Measurements from ENCODE around the gene IL6ST. TPM values are rescaled to one million over a fixed set of nuclear protein-coding genes. Genes with fewer than 3 reads are reported as not detected.
A peak's percentile ranks its signal among the peaks of the same experiment; 100 is the strongest.
"Not testable (repeated sequence)": the region's sequence is repeated elsewhere in the genome, so short reads cannot be mapped to it uniquely, and the experiment has no call there.

The IL6ST gene
- total and polyA plus RNA-seq, 2 donors (not counting 1 experiment from before 2014, with no cell fraction given) = 768 to 978 TPM

DNA sequence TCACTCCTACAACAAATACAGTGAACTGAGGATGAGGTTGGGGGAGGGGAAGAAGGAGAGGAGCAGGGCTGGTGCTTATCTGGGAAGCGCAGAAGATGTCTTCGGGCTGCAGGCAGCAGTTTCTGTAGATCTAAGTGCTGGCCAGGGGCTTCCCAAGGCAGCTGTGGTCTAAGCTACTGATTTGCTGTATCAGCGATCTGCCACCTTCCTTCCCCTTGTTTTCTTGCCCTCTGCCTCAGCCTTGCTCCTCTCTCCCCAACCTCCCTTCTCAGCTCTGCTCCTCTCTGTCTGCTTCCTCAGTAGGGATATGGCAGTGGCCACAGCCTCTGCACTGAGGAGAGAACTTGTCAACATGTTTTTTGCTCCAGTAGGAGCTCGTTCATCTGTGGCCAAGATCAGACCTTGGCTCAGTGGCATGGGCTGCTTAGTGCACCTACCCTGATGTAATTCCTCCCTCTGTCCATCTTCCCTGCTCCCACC lies 42.8 kb upstream of the IL6ST start:
- Histone ChIP-seq H3K9me3 (ENCODE audit: control insufficient read depth, insufficient read depth, low read depth, low read length) (no peaks in the 10 kb centered on the region), H4K20me1 (ENCODE audit: control insufficient read depth, extremely low read depth, insufficient read depth, low read length) (no peaks in the 10 kb centered on the region), H3K79me2 (ENCODE audit: control insufficient read depth, insufficient read depth, low read length) (no peaks in the 10 kb centered on the region), H3K4me2 (ENCODE audit: extremely low read depth, insufficient read depth, low read length) (no peak overlapping the region), H3K9ac (ENCODE audit: insufficient read depth, low read length) (no peak overlapping the region), H3K4me1 (ENCODE audit: control insufficient read depth, extremely low read depth, insufficient read depth, low read length) (peaks cover 3% of the 10 kb centered on the region), H3K4me3 (replicated peaks in 1 of 4; ENCODE audit: control extremely low read depth in 1 of 4, insufficient read depth in 1 of 4, low read depth in 3 of 4, low read length in 4 of 4) (no peak overlapping the region), H3K27ac (ENCODE audit: insufficient read depth, low read length) (no peak overlapping the region), H3K27me3 (ENCODE audit: control insufficient read depth, insufficient read depth, low read length) (no peaks in the 10 kb centered on the region), H2AFZ (ENCODE audit: low read length) (peak overlapping the region; percentile 69), H3K36me3 (ENCODE audit: control insufficient read depth, insufficient read depth, low read length) (no peaks in the 10 kb centered on the region)
- TF ChIP-seq, protein P1, sequence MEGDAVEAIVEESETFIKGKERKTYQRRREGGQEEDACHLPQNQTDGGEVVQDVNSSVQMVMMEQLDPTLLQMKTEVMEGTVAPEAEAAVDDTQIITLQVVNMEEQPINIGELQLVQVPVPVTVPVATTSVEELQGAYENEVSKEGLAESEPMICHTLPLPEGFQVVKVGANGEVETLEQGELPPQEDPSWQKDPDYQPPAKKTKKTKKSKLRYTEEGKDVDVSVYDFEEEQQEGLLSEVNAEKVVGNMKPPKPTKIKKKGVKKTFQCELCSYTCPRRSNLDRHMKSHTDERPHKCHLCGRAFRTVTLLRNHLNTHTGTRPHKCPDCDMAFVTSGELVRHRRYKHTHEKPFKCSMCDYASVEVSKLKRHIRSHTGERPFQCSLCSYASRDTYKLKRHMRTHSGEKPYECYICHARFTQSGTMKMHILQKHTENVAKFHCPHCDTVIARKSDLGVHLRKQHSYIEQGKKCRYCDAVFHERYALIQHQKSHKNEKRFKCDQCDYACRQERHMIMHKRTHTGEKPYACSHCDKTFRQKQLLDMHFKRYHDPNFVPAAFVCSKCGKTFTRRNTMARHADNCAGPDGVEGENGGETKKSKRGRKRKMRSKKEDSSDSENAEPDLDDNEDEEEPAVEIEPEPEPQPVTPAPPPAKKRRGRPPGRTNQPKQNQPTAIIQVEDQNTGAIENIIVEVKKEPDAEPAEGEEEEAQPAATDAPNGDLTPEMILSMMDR (conservative IDR thresholded peaks at IDR 0.05 in 1 of 2, IDR thresholded peaks at IDR 0.05 in 1 of 2; ENCODE audit: low read depth in 1 of 2, low read length in 2 of 2) = no peak
- no peak for TF ChIP-seq EZH2 (IDR thresholded peaks at IDR 0.05; ENCODE audit: low read length, missing control alignments)
- DNase-seq (ENCODE audit: low read depth in 2 of 2) = no peak

DNA sequence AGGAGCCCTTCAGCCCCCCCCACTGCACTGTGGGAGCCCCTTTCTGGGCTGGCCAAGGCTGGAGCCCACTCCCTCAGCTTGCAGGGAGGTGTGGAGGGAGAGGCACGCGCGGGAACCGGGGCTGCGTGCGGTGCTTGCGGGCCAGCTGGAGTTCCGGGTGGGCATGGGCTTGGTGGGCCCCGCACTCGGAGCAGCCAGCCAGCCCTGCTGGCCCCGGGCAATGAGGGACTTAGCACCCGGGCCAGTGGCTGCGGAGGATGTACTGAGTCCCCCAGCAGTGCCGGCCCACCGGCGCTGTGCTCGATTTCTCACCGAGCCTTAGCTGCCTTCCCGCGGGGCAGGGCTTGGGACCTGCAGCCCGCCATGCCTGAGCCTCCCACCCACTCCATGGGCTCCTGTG lies 40.6 kb upstream of the IL6ST start:
- H3K36me3 ChIP-seq (ENCODE audit: control insufficient read depth, insufficient read depth, low read length); H4K20me1 ChIP-seq (ENCODE audit: control insufficient read depth, extremely low read depth, insufficient read depth, low read length); DNase-seq (ENCODE audit: low read depth in 2 of 2); H2AFZ ChIP-seq (ENCODE audit: low read length); H3K9me3 ChIP-seq (ENCODE audit: control insufficient read depth, insufficient read depth, low read depth, low read length); H3K79me2 ChIP-seq (ENCODE audit: control insufficient read depth, insufficient read depth, low read length); H3K4me1 ChIP-seq (ENCODE audit: control insufficient read depth, extremely low read depth, insufficient read depth, low read length); H3K4me2 ChIP-seq (ENCODE audit: extremely low read depth, insufficient read depth, low read length); H3K27ac ChIP-seq (ENCODE audit: insufficient read depth, low read length); H3K9ac ChIP-seq (ENCODE audit: insufficient read depth, low read length); H3K4me3 ChIP-seq (replicated peaks in 1 of 4; ENCODE audit: control extremely low read depth in 1 of 4, insufficient read depth in 1 of 4, low read depth in 3 of 4, low read length in 4 of 4); H3K27me3 ChIP-seq (ENCODE audit: control insufficient read depth, insufficient read depth, low read length): not testable (repeated sequence)

DNA sequence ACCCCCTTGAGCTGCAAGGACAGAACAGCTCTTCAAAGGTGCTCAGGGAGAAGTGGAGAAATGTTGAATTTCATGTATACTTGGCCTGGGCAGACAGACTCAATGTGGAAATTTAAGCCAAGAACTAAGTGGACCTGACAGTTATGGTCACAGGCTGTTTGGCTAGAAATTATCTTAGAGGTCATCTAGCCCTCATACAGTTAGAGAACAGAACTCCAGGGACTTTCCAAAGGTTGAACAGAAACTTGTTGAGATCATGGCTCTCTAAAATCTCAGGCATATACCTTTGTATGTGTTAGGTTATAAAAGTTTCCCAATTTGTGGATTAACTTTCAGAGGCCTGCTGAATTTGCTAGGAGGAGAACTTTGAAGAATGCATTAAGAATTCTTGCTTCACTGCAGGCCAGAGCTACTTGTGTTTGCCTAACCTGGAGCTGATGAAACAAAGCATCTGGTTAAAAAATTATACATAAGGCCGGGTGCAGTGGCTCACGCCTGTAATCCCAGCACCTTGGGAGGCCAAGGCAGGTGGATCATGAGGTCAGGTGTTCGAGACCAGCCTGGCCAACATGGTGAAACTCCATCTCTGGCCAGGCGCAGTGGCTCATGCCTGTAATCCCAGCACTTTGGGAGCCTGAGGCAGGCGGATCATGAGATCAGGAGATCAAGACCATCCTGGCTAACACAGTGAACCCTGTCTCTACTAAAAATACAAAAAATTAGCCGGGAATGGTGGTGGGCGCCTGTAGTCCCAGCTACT lies 35.3 kb upstream of the IL6ST start:
- H3K4me2 ChIP-seq (ENCODE audit: extremely low read depth, insufficient read depth, low read length); H3K4me1 ChIP-seq (ENCODE audit: control insufficient read depth, extremely low read depth, insufficient read depth, low read length); H3K4me3 ChIP-seq (replicated peaks in 1 of 4; ENCODE audit: control extremely low read depth in 1 of 4, insufficient read depth in 1 of 4, low read depth in 3 of 4, low read length in 4 of 4); DNase-seq (ENCODE audit: low read depth in 2 of 2); H3K36me3 ChIP-seq (ENCODE audit: control insufficient read depth, insufficient read depth, low read length); H3K27ac ChIP-seq (ENCODE audit: insufficient read depth, low read length); H3K9ac ChIP-seq (ENCODE audit: insufficient read depth, low read length); H3K9me3 ChIP-seq (ENCODE audit: control insufficient read depth, insufficient read depth, low read depth, low read length); H4K20me1 ChIP-seq (ENCODE audit: control insufficient read depth, extremely low read depth, insufficient read depth, low read length); H3K79me2 ChIP-seq (ENCODE audit: control insufficient read depth, insufficient read depth, low read length); H2AFZ ChIP-seq (ENCODE audit: low read length); H3K27me3 ChIP-seq (ENCODE audit: control insufficient read depth, insufficient read depth, low read length): not testable (repeated sequence)

DNA sequence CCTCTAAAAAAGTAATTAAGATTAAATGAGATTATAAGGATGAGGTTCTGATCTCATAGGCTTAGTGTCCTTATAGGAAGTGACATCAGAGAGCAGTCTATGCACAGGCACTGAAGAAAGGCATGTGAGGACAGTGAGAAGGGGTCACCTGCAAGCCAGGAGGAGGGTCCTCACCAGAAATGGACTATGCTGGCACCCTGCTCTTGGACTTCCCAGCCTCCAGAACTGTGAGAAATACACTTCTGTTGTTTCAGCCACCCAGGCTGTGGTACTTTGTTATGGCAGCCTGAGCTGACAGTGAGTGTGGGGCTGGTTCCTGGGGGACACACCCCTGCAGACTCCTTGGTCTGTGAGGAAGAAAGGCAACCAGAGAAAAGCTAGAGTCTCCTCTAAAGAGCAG lies 34.7 kb upstream of the IL6ST start:
- Histone ChIP-seq H3K79me2 (ENCODE audit: control insufficient read depth, insufficient read depth, low read length) (no peaks in the 10 kb centered on the region), H3K27ac (ENCODE audit: insufficient read depth, low read length) (no peak overlapping the region), H3K4me3 (replicated peaks in 1 of 4; ENCODE audit: control extremely low read depth in 1 of 4, insufficient read depth in 1 of 4, low read depth in 3 of 4, low read length in 4 of 4) (no peak overlapping the region), H4K20me1 (ENCODE audit: control insufficient read depth, extremely low read depth, insufficient read depth, low read length) (no peaks in the 10 kb centered on the region), H2AFZ (ENCODE audit: low read length) (no peak overlapping the region), H3K9ac (ENCODE audit: insufficient read depth, low read length) (no peak overlapping the region), H3K4me1 (ENCODE audit: control insufficient read depth, extremely low read depth, insufficient read depth, low read length) (peaks cover 5% of the 10 kb centered on the region), H3K36me3 (ENCODE audit: control insufficient read depth, insufficient read depth, low read length) (no peaks in the 10 kb centered on the region), H3K4me2 (ENCODE audit: extremely low read depth, insufficient read depth, low read length) (no peak overlapping the region), H3K9me3 (ENCODE audit: control insufficient read depth, insufficient read depth, low read depth, low read length) (no peaks in the 10 kb centered on the region), H3K27me3 (ENCODE audit: control insufficient read depth, insufficient read depth, low read length) (no peaks in the 10 kb centered on the region)
- no peak for DNase-seq (ENCODE audit: low read depth in 2 of 2)
- TF ChIP-seq, protein P1 (conservative IDR thresholded peaks at IDR 0.05 in 1 of 2, IDR thresholded peaks at IDR 0.05 in 1 of 2; ENCODE audit: low read depth in 1 of 2, low read length in 2 of 2) = no peak
- no peak for TF ChIP-seq EZH2 (IDR thresholded peaks at IDR 0.05; ENCODE audit: low read length, missing control alignments)

All from fibroblast of lung (primary cell).